GM13977 (cell line): ENCODE data around the gene AGT.
"Not testable (repeated sequence)": the region's sequence is repeated elsewhere in the genome, so short reads cannot be mapped to it uniquely, and the experiment has no call there.

Experiments
- DNase-seq: peaks from one replicate; pipeline ENCODE4 v3.0.0; 2012; ENCODE audit warnings: low spot score
- in situ Hi-C: fragments of 300-500 bp; cut with MboI; formaldehyde crosslinking; loops from one replicate; pipeline ENCODE4 v1.12.0; 2022; ENCODE audit warnings: low sequenced_read_pairs, low pct_unique_long_range_greater_than_20kb, mixed read lengths, inconsistent platforms; ENCODE audit not compliant: unreplicated experiment
- TF ChIP-seq, protein P1 (sequence below): IDR thresholded peaks from 2 replicates; pipeline ENCODE4 v1.5.1; 2012; ENCODE audit warnings: mild to moderate bottlenecking, control low read depth; ENCODE audit not compliant: insufficient read depth; ENCODE audit errors: extremely low read depth, missing control alignments

The AGT gene

DNA sequence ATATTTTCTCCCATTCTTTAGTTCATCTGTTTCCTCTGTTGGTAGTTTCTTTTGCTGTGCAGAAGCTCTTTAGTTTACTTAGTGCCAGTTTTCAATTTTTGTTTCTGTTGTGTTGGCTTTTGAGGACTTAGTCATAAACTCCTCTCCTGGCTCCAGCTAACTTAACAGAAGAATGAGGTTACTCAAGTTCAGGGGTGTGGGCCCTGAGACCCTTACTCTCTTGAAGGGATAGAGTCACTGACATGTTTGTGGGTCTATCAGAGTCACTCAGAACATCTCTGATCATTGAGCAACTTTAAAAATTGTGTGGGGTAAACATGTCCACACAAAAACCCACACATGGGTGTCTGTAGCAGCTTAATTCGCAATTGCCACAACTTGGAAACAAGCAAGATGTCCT is 14.2 kb downstream of the AGT start:
- in situ Hi-C loops, result no loop called here
- TF ChIP-seq, protein P1, sequence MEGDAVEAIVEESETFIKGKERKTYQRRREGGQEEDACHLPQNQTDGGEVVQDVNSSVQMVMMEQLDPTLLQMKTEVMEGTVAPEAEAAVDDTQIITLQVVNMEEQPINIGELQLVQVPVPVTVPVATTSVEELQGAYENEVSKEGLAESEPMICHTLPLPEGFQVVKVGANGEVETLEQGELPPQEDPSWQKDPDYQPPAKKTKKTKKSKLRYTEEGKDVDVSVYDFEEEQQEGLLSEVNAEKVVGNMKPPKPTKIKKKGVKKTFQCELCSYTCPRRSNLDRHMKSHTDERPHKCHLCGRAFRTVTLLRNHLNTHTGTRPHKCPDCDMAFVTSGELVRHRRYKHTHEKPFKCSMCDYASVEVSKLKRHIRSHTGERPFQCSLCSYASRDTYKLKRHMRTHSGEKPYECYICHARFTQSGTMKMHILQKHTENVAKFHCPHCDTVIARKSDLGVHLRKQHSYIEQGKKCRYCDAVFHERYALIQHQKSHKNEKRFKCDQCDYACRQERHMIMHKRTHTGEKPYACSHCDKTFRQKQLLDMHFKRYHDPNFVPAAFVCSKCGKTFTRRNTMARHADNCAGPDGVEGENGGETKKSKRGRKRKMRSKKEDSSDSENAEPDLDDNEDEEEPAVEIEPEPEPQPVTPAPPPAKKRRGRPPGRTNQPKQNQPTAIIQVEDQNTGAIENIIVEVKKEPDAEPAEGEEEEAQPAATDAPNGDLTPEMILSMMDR, result no peak
- DNase-seq, result no peak

DNA sequence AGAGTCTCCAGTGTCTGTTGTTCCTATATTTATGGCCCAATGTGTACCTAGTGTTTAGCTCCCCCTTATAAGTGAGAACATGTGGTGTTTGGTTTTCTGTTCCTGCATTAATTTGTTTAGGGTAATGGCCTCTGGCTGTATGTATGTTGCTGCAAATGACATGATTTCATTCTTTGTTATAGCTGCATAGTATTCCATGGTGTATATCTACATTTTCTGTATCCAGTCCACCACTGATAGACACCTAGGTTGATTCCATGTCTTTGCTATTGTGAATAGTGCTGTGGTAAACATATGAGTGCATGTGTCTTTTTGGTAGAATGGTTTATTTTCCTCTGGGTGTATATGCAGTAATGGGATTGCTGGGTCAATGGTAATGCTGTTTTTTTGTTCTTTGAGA is 15.0 kb downstream of the AGT start:
- in situ Hi-C loops, DNase-seq: not testable (repeated sequence)

GRCh38 chr1:230698130-230698529 is 15.8 kb downstream of the AGT start:
- no peak for DNase-seq
- in situ Hi-C loops, result no loop called here
- TF ChIP-seq, protein P1, result no peak

DNA sequence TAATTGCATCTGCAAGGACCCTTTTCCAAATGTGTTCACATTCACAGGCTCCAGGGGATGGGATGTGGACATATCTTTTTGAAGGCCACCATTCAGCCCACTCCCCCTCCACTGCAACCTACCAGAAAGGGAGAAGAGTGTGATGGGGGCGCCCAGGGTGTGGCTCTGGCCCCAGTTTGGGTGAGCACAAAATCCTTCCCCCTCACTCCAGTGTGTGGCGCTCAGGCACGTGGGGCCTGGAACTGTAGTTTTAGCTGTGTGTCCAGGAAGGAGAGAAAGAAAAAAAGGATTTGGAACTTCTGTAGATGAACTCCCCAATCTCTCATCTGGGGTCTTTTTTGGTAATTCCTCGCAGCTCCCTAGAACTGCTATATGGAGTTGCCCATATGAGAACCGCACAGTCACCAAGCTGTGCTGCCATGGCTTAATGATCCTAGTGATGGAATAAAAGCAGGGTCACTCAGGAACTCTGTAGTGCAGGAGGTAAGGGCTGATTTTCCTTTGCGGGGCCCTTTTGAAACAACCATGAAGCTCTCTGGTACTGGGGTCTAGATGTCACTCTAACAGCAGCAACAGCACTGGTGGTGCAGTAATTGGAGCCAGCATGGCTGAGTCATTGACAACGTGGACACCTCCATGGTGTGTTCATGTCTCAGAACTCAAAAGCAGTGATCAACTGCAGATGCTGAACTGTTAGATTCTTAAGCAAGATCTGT is 17.0 kb downstream of the AGT start:
- TF ChIP-seq, protein P1, result no peak
- no peak for DNase-seq
- in situ Hi-C loops, result no loop called here

DNA sequence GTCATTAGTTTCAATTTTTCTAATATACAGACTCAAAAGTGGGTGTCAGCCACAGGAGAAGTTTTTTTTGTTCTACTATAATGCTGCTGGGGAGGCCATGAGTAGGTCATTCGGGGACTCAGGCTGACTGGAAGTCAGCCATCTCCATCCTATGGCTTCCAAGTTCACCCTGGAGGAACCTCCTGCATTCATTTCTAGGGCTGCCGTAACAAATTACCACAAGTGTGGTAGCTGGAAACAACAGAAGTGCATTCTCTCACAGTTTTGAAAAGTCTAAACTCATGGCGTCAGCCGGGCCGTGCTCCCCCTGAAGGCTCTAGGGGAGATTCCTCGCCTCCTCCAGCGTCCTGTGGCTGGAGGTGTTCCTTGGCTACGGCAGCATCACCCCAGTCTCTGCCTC is 17.7 kb downstream of the AGT start:
- in situ Hi-C loops, result no loop called here
- TF ChIP-seq, protein P1, result no peak
- DNase-seq, result no peak

- no peak for DNase-seq
- in situ Hi-C loops, result no loop called here
- TF ChIP-seq, protein P1, result no peak
Observed at GRCh38 chr1:230694991-230695390, 18.9 kb downstream of the AGT start.

DNA sequence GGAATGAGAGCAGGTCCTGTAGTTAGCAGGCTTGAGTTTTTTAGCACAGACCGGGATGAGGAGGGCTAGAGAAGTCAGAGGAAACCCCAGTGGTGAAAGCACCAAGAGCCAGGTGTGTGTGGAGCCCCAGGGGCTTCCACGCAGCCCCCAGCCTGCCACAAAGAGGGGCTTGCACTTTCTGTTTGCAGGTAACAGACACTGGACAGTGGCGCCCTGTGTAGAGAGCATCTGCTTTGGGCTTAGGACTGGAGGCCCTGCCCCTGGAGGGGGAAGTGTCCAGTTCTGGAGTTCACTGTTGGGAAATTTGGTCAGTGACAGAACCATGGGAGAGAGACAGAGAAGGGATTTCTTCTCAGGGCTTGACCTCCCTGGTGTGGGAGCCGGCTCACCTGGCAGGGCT is 19.5 kb downstream of the AGT start:
- in situ Hi-C loops, result no loop called here
- TF ChIP-seq, protein P1, result no peak

More for the DNA sequence above, 19.5 kb downstream of the AGT start:
- DNase-seq, result no peak
